ENCODE data around the gene PDCL3. TPM values are rescaled to one million over a fixed set of nuclear protein-coding genes. Genes with fewer than 3 reads are reported as not detected.

The PDCL3 gene
- total RNA-seq, 1 donor from 2014 or later = 23.7 TPM

Other genes starting within 250 kb of the PDCL3 start
- gene LONRF2, start 240.5 kb upstream of the PDCL3 start, total RNA-seq = 17.5 TPM
- 10.7 TPM for gene CHST10, start 145.3 kb upstream of the PDCL3 start, total RNA-seq
- gene NMS, start 92.5 kb upstream of the PDCL3 start, total RNA-seq = not detected

All from left ventricle myocardium superior (tissue), 1 donor.